Fibroblast of the aortic adventitia (primary cell): ENCODE data around the gene NUP93. TPM values are rescaled to one million over a fixed set of nuclear protein-coding genes. Genes with fewer than 3 reads are reported as not detected.
A peak's percentile ranks its signal among the peaks of the same experiment; 100 is the strongest.

Experiments
- DNase-seq: peaks from one replicate; pipeline ENCODE4 v3.0.0-alpha.2; 2010; ENCODE audit warnings: low read depth
- H3K4me3 ChIP-seq: 2 replicates; pipeline ENCODE4 v1.5.1; 2011; ENCODE audit warnings: low read depth, mild to moderate bottlenecking, control low read depth, low read length, moderate library complexity
- CTCF ChIP-seq: IDR thresholded peaks from 2 replicates; pipeline ENCODE4 v1.5.1; 2011; ENCODE audit warnings: mild to moderate bottlenecking, low read length, control low read depth, inconsistent platforms; ENCODE audit not compliant: insufficient read depth
- total RNA-seq: library from RNA; depleted of rRNA; stranded (reverse); fragments of >200 nt; gene quantifications from 2 replicates; pipeline ENCODE4 v1.2.3, GENCODE V29; 2012; ENCODE audit warnings: low replicate concordance

Gene NUP93
- total RNA-seq, 1 donor: 45.5 TPM

GRCh38 chr16:56828647-56829046 is 98.7 kb downstream of the NUP93 start:
- no peak for DNase-seq
- TF ChIP-seq CTCF: no peak
- no peak overlapping the region for H3K4me3 ChIP-seq

- no peak for TF ChIP-seq CTCF
Measured at GRCh38 chr16:56830669-56831068, 100.7 kb downstream of the NUP93 start.

GRCh38 chr16:56832768-56833167 is 102.8 kb downstream of the NUP93 start:
- DNase-seq: no peak
- no peak overlapping the region for H3K4me3 ChIP-seq
- no peak for TF ChIP-seq CTCF

More at GRCh38 chr16:56830669-56831068, 100.7 kb downstream of the NUP93 start:
- DNase-seq: peak; percentile 46
- H3K4me3 ChIP-seq: no peak overlapping the region

GRCh38 chr16:56833243-56833970 is 103.5 kb downstream of the NUP93 start:
- H3K4me3 ChIP-seq: no peak overlapping the region
- DNase-seq: no peak
- TF ChIP-seq CTCF: no peak

- no peak for TF ChIP-seq CTCF
- H3K4me3 ChIP-seq: no peak overlapping the region
- no peak for DNase-seq
Measured at GRCh38 chr16:56835320-56835719, 105.4 kb downstream of the NUP93 start.

- H3K4me3 ChIP-seq: no peak overlapping the region
- TF ChIP-seq CTCF: no peak
- DNase-seq: peak; percentile 78
Measured at GRCh38 chr16:56836410-56837230, 106.7 kb downstream of the NUP93 start.
